ENCODE results near the gene PFKFB2.

Gene PFKFB2

GRCh38 chr1:207058878-207059867, 6.1 kb downstream of the PFKFB2 start:
- in situ Hi-C loops (cut with HindIII; ENCODE audit: low pct_ligation_motif_present, low sequenced_read_pairs): no loop called here
- no peaks in the 10 kb centered on the region for H3K27me3 ChIP-seq (replicated peaks)
- no peak overlapping the region for H3K27ac ChIP-seq
- TF ChIP-seq, protein P1, sequence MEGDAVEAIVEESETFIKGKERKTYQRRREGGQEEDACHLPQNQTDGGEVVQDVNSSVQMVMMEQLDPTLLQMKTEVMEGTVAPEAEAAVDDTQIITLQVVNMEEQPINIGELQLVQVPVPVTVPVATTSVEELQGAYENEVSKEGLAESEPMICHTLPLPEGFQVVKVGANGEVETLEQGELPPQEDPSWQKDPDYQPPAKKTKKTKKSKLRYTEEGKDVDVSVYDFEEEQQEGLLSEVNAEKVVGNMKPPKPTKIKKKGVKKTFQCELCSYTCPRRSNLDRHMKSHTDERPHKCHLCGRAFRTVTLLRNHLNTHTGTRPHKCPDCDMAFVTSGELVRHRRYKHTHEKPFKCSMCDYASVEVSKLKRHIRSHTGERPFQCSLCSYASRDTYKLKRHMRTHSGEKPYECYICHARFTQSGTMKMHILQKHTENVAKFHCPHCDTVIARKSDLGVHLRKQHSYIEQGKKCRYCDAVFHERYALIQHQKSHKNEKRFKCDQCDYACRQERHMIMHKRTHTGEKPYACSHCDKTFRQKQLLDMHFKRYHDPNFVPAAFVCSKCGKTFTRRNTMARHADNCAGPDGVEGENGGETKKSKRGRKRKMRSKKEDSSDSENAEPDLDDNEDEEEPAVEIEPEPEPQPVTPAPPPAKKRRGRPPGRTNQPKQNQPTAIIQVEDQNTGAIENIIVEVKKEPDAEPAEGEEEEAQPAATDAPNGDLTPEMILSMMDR (IDR thresholded peaks at IDR 0.05; ENCODE audit: low read depth, low read length, missing control alignments): no peak
- DNase-seq: no peak
- H3K36me3 ChIP-seq (replicated peaks): no peaks in the 10 kb centered on the region
- no peak overlapping the region for H3K4me3 ChIP-seq (ENCODE audit: low read depth, low read length)

- Histone ChIP-seq H3K27me3 (replicated peaks) (no peaks in the 10 kb centered on the region), H3K4me3 (ENCODE audit: low read depth, low read length) (no peak overlapping the region), H3K27ac (no peak overlapping the region), H3K36me3 (replicated peaks) (no peaks in the 10 kb centered on the region)
- TF ChIP-seq, protein P1 (IDR thresholded peaks at IDR 0.05; ENCODE audit: low read depth, low read length, missing control alignments): no peak
- DNase-seq: no peak
- in situ Hi-C loops (cut with HindIII; ENCODE audit: low pct_ligation_motif_present, low sequenced_read_pairs): no loop called here
Measured at GRCh38 chr1:207059881-207060280, 6.8 kb downstream of the PFKFB2 start.

DNA sequence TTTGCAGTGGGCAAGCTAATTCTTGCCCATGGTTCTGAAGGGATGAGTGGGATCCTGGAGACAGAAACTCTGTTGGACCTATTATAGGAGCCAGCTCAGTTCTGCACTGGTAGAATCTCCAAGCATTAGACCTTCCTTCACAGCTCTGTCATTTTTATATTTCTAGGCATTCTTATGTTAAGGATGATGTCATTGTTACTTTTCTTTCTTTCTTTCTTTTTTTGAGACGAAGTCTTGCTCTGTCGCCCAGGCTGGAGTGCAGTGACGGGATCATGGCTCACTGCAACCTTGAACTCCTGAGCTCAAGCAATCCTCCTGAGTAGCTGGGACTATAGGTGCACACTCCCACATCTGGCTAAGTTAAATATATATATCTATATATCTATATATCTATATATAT, 7.5 kb downstream of the PFKFB2 start:
- Histone ChIP-seq H3K27me3 (replicated peaks) (no peaks in the 10 kb centered on the region), H3K36me3 (replicated peaks) (no peaks in the 10 kb centered on the region), H3K27ac (no peak overlapping the region), H3K4me3 (ENCODE audit: low read depth, low read length) (no peak overlapping the region)
- DNase-seq: no peak
- TF ChIP-seq, protein P1 (IDR thresholded peaks at IDR 0.05; ENCODE audit: low read depth, low read length, missing control alignments): no peak
- in situ Hi-C loops (cut with HindIII; ENCODE audit: low pct_ligation_motif_present, low sequenced_read_pairs): no loop called here

DNA sequence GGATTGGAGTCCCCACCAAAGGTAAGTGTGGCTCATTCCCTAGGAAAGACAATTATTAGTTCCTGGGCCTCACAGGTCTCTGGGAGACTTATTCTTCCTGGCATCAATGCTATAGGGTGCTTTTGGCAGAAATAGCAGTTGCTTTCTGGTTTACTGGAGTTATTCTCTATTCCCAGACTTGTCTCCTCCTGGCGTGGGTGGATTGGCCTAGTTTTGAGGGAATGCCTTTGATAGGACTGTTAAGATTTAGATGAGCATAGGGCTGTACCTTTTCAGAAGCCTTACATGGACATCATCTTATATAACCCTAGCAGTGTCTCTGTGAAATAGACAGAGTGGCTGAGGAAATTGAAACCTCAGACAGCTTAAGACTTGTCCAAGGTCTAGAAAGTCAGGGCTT, 9.0 kb downstream of the PFKFB2 start:
- in situ Hi-C loops (cut with HindIII; ENCODE audit: low pct_ligation_motif_present, low sequenced_read_pairs): no loop called here
- no peak overlapping the region for H3K27ac ChIP-seq
- H3K4me3 ChIP-seq (ENCODE audit: low read depth, low read length): no peak overlapping the region
- no peaks in the 10 kb centered on the region for H3K36me3 ChIP-seq (replicated peaks)
- no peak for DNase-seq
- H3K27me3 ChIP-seq (replicated peaks): no peaks in the 10 kb centered on the region
- TF ChIP-seq, protein P1 (IDR thresholded peaks at IDR 0.05; ENCODE audit: low read depth, low read length, missing control alignments): no peak

DNA sequence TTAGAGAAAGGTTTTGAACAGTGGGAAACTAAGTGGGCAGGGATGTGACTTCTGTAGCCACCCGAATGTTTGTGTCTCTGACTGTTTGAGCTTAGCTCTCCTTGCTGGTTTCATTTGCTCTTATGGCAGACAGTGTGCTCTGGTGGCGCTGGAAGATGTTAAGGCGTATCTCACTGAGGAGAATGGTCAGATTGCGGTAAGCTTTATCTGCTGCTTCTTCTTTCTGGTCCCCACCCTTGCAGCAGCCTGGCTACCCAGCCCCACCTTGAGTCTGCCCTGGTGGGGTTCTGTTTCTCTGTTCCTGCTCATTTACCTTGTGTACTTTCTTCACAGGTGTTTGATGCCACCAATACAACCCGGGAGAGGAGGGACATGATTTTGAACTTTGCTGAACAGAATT, 9.9 kb downstream of the PFKFB2 start:
- H3K27me3 ChIP-seq (replicated peaks): no peaks in the 10 kb centered on the region
- no peak overlapping the region for H3K27ac ChIP-seq
- TF ChIP-seq, protein P1 (IDR thresholded peaks at IDR 0.05; ENCODE audit: low read depth, low read length, missing control alignments): no peak
- no peak overlapping the region for H3K4me3 ChIP-seq (ENCODE audit: low read depth, low read length)
- in situ Hi-C loops (cut with HindIII; ENCODE audit: low pct_ligation_motif_present, low sequenced_read_pairs): no loop called here
- no peaks in the 10 kb centered on the region for H3K36me3 ChIP-seq (replicated peaks)
- DNase-seq: no peak

Measured in brain microvascular endothelial cell (primary cell).